K562 (cell line): Measurements from ENCODE around the gene RANGAP1. TPM values are rescaled to one million over a fixed set of nuclear protein-coding genes. Genes with fewer than 3 reads are reported as not detected.

Experiments
- ATF3 ChIP-seq, 2 experiments: fragments of 450-650 bp in 1 of 2; sonication (generic) in 1 of 2; formaldehyde crosslinking in 1 of 2; IDR thresholded peaks in 1 of 2; conservative IDR thresholded peaks in 1 of 2; 2 replicates each; pipeline versions ENCODE4 v1.6.1 to v1.8.1; 2016 to 2023; ENCODE audit warnings: mild to moderate bottlenecking in 2 of 2, moderate library complexity in 2 of 2, inconsistent platforms in 1 of 2, missing genetic modification reagents in 1 of 2
- CTCF ChIP-seq, 3 experiments: IDR thresholded peaks in 2 of 3; conservative IDR thresholded peaks in 1 of 3; 2 replicates each; pipeline ENCODE4 v1.5.1; 2011 to 2012; ENCODE audit warnings: low read length in 3 of 3, mild to moderate bottlenecking in 3 of 3, control low read depth in 2 of 3, improper control_type of control experiment in 1 of 3, inconsistent platforms in 1 of 3, low read depth in 1 of 3, mixed read lengths in 1 of 3, moderate library complexity in 1 of 3; ENCODE audit not compliant: insufficient read depth in 2 of 3
- POLR3G ChIP-seq: IDR thresholded peaks from 2 replicates; pipeline ENCODE4 v1.6.1; 2011; ENCODE audit not compliant: insufficient read length, insufficient replicate concordance; ENCODE audit errors: extremely low read depth
- RAD51 ChIP-seq: fragments of 450-650 bp; IDR thresholded peaks from 2 replicates; pipeline ENCODE4 v1.7.1; 2016; ENCODE audit warnings: low read depth, mild to moderate bottlenecking, borderline replicate concordance
- RERE ChIP-seq: sonication (generic); formaldehyde crosslinking; IDR thresholded peaks from 2 replicates; pipeline ENCODE4 v1.8.0; 2023; ENCODE audit warnings: missing genetic modification reagents, mild to moderate bottlenecking, borderline replicate concordance
- RFX7 ChIP-seq: fragments of 250-450 bp; sonication (Bioruptor Pico); IDR thresholded peaks from 2 replicates; pipeline ENCODE4 v1.5.1; 2021; ENCODE audit warnings: mild to moderate bottlenecking
- SFPQ ChIP-seq: fragments of 200-400 bp; formaldehyde crosslinking; IDR thresholded peaks from 2 replicates; pipeline ENCODE4 v1.6.1; 2017; ENCODE audit warnings: mild to moderate bottlenecking, low read depth, low read length, moderate library complexity
- TAF15 ChIP-seq: fragments of 200-400 bp; formaldehyde crosslinking; IDR thresholded peaks from 2 replicates; pipeline ENCODE4 v1.6.1; 2017; ENCODE audit warnings: mild to moderate bottlenecking, low read depth, low read length, moderate library complexity
- THRB ChIP-seq: fragments of 450-650 bp; formaldehyde crosslinking; conservative IDR thresholded peaks from 2 replicates; pipeline ENCODE4 v1.4.0; 2022; ENCODE audit warnings: mild to moderate bottlenecking, missing genetic modification characterization
- ZFP36 ChIP-seq: fragments of 150-350 bp; IDR thresholded peaks from 2 replicates; pipeline ENCODE4 v1.6.1; 2018; ENCODE audit warnings: low read length, low read depth; ENCODE audit not compliant: partially characterized antibody
- ZNF143 ChIP-seq: sonication (generic); formaldehyde crosslinking; IDR thresholded peaks from 2 replicates; pipeline ENCODE4 v1.9.0; 2022; ENCODE audit warnings: mild to moderate bottlenecking, missing genetic modification reagents
- ZNF175 ChIP-seq: fragments of 200-800 bp; sonication (Bioruptor generic); IDR thresholded peaks from 2 replicates; pipeline ENCODE4 v1.6.1; 2016; ENCODE audit warnings: low read depth, mild to moderate bottlenecking, missing genetic modification characterization, missing compliant biosample characterization
- ZNF77 ChIP-seq: fragments of 250-450 bp; sonication (Bioruptor Pico); IDR thresholded peaks from 2 replicates; pipeline ENCODE4 v1.5.0; 2020
- polyA plus RNA-seq, 8 experiments: library from polyadenylated mRNA; depleted of rRNA in 4 of 8; stranded (reverse) in 5 of 8; unstranded in 3 of 8; fragments of >200 nt; fragmentation: Nextera tagmentation in 2 of 8; fragmentation: Illumina TruSeq in 1 of 8; extraction: Ambion mirVana in 2 of 8; extraction: Trizol in 1 of 8; gene quantifications; 2 replicates each; pipeline versions ENCODE4 v1.2.1 to v1.2.3, GENCODE V29; 2011 to 2014; ENCODE audit warnings: inconsistent platforms in 1 of 8, missing spikeins in 1 of 8
- total RNA-seq, 7 experiments: library from RNA; depleted of rRNA in 6 of 7; stranded (reverse); fragments of >200 nt in 6 of 7; fragmentation: Illumina TruSeq in 2 of 7; extraction: Trizol in 2 of 7; gene quantifications; 2 replicates each; pipeline versions ENCODE4 v1.2.1 to v1.2.3, GENCODE V29; 2011 to 2021; ENCODE audit warnings: low replicate concordance in 1 of 7

Gene RANGAP1
- total and polyA plus RNA-seq, 9 of the 15 experiments (the other 6 are each of a cell fraction or from before 2014, with no cell fraction given): 2.1 to 104 (median 50.6) TPM

GRCh38 chr22:41204992-41205900 lies 80.7 kb downstream of the RANGAP1 start, which contains the start of gene L3MBTL2 (continued):
- TF ChIP-seq RAD51 (no peak), ZNF77 (CRISPR knock-in tag) (no peak), RFX7 (CRISPR knock-in tag) (no peak), ZFP36 (no peak), TAF15 (no peak), ZNF143 (CRISPR knock-in tag) (peak; percentile 94), THRB (CRISPR knock-in tag) (no peak), ATF3 (IDR thresholded peaks at IDR 0.05) (no peak), ATF3 (CRISPR knock-in tag; conservative IDR thresholded peaks at IDR 0.05) (no peak), RERE (CRISPR knock-in tag) (no peak), POLR3G (no peak), CTCF (IDR thresholded peaks at IDR 0.05 in 2 of 3, conservative IDR thresholded peaks at IDR 0.05 in 1 of 3; ENCODE audit: insufficient read depth in 2 of 3, low read depth in 1 of 3, low read length in 3 of 3) (no peak), SFPQ (no peak), ZNF175 (CRISPR knock-in tag) (no peak)
